ENCODE measurements around the gene SYT11.
"Not testable (repeated sequence)": the region's sequence is repeated elsewhere in the genome, so short reads cannot be mapped to it uniquely, and the experiment has no call there.

The SYT11 gene

DNA sequence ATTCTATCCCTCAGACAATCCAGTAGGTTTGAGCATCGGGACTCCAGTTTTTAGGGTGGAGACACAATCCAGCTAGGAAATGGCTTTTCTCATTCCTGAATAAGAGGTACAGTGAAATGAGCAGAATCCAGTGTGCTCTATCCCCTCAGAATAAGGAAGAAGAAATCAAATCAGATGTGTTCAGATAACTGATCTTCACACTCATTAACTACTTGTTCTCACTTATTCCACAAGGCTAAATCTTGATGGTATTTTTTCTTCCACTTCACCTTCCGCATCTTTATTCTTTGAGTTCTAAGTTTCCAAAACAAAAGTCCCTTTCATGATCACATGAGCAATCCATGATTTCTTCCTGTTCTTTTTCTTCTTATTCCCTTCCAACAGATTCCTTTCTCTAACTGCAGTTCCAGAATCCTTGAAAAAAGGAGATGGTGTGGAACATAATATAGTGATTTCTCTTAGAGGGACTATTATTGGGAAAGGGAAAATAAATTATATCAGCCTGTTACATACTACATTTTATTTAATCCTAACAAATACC, 1.7 kb downstream of the SYT11 start:
- no peak for DNase-seq (ENCODE audit: low read depth in 2 of 2)

DNA sequence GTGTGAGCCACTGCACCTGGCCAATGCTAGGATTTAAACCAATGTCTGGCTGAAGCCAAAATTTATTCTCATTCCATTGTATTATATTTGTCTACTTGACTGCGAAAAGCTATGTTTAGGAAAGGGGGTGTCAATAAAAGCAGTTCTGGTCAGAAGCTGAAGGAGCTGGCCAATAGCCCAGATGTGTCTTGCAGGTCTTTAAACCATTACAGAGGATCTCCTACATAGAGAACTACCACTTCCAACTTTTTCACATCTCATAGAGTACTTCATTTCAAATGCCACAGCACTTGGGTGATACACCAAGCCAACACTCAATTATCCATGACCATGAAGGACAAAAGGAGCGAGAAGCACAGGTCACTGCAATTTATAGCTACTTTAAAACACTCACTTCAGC, 2.5 kb downstream of the SYT11 start:
- DNase-seq (ENCODE audit: low read depth in 2 of 2): no peak

DNA sequence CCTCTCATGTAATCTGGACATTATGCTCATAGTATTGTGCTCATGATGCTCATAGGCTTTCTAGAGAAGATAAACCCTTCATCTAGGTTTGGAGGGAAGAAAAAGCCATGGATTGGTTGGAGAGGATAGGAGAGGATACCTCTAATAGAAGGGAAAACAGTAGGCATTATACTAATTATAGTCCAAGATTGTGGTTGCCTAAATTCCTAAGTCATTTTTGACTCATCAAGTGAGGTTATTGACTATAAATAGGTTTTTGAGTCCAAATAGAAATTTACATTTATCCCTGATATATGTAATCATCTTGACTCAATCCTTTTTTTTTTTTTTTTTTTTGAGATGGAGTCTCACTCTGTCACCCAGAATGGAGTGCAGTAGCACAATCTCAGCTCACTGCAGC, 5.0 kb downstream of the SYT11 start:
- DNase-seq (ENCODE audit: low read depth in 2 of 2): no peak

DNA sequence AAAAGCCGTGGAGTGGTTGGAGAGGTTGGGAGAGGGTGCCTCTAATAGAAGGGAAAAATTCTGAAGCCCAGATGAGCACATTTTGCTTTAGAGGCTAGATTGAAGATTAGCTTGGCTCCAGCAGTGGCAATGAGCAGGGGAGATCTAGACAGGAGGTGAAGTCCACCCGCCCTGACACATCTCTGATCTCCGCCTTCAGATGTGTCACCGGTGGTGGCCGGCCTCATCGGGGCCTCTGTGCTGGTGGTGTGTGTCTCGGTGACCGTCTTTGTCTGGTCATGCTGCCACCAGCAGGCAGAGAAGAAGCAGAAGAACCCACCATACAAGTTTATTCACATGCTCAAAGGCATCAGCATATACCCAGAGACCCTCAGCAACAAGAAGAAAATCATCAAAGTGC, 8.4 kb downstream of the SYT11 start:
- DNase-seq (ENCODE audit: low read depth in 2 of 2): no peak

DNA sequence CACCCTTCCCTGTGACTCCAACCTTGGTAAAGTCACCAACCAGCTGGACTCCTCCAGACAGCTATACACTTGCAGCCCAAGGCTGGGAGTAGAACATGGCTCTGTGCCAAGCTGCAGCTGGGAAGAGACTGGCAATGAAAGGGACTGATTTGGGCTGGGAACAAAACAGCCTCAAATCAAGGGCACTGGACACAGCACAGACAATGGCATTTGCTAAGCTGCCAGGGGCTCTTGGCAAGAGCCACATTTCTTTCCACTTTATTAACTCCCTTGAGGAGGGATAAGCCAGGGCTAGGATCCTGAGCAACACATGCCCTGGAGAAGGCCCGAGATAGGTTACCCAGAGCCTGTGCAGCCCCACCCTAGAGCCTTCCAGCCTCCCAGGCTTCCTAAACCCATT, 12.0 kb downstream of the SYT11 start:
- DNase-seq (ENCODE audit: low read depth in 2 of 2): no peak

DNA sequence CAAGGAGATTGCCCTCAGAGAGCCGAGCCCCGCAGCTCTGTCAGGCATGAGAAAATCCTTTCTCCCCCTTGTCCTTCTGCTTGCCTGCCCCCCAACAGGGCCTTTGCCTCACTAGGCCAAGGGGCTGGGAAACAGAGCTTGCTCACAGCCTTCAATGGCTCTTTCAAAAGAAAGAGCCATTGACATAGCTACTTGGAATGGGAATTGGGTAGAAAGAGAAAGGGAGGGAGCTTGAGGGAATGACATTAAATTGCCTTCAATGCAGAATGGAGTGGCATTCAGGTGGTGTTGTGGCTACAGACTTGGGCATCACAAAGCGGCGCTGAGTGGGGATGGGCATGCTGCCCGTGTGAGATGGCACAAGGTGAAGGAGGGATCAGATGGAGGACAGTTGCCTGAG, 13.2 kb downstream of the SYT11 start:
- no peak for DNase-seq (ENCODE audit: low read depth in 2 of 2)

DNA sequence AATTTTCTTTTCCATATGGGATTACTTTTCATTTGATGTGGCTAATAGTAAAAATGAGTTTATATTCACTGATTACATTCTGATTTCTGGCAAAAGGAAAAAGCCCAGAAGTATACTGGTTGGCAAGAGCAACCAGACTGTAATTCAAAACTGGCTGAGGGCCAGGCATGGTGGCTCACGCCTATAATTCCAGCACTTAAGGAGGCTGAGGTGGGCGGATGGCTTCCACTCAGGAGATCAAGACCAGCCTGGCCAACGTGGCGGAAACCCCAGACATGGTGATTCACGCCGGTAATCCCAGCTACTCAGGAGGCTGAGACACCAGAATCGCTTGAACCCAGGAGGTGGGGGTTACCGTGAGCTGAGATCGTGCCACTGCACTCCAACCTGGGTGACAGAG, 14.5 kb downstream of the SYT11 start:
- no peak for DNase-seq (ENCODE audit: low read depth in 2 of 2)

DNA sequence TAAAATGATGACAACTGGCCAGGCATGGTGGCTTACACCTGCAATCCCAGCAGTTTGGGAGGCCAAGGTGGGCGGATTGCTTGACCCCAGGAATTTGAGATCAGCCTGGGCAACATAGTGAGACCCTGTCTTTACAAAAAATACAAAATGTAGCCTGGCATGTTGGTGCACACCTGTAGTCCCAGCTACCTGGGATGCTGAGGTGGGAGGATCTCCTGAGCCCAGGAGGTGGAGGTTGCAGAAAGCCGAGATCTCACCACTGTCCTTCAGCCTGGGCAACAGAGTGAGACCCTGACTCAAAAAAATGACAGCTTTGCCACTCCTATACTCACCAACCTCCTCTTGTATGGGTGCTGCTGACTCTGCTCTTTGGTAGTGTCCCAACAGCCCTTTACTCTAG, 18.6 kb downstream of the SYT11 start:
- DNase-seq (ENCODE audit: low read depth in 2 of 2): no peak

DNA sequence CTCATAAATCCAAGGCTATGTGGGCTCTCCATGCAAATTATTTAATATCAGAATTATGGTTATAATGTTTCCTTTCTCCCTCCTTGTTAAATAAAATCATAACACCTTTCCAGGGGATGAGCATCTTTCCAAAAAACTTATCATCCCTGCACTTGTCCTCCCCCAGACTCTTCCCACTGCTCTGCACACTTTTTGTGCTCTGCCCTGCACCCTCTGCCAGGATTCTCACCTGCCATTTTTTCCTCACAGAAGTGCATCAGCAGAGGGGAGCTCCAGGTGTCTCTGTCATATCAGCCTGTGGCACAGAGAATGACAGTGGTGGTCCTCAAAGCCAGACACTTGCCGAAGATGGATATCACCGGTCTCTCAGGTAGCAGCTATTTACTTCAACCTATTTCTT, 20.9 kb downstream of the SYT11 start:
- no peak for DNase-seq (ENCODE audit: low read depth in 2 of 2)

DNA sequence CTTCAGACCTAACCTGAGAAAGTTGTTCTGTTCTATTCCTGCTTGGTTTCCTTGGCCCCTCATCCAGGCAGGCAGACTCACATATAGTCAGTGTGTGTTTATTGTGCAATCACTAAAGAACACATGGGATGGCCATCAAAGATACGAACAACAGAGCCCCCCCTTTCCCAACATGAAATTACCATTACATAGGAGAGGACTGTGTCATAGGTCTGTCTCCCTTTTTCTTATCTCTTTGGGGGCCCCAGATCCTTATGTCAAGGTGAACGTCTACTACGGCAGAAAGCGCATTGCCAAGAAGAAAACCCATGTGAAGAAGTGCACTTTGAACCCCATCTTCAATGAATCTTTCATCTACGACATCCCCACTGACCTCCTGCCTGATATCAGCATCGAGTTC, 21.6 kb downstream of the SYT11 start:
- no peak for DNase-seq (ENCODE audit: low read depth in 2 of 2)

DNA sequence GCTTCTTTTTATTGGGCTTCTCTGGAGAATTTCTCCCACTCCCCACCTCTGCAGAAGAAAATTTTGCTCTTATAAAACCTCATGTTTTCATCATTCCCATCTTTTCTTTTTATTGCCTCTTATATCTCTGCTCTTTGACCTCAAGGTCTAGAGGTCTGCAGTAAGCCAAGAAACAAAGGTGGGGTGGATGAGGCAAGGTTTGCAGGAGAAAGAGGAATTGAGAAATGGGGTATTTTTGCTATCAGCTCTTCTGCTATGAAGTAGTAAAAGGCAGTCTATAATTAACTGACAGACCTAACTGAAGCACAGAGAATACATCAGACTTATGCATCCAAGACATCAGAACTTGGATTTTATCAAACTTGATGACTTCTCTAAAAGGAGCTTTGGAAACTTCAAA, 22.9 kb downstream of the SYT11 start:
- DNase-seq (ENCODE audit: low read depth in 2 of 2): no peak

DNA sequence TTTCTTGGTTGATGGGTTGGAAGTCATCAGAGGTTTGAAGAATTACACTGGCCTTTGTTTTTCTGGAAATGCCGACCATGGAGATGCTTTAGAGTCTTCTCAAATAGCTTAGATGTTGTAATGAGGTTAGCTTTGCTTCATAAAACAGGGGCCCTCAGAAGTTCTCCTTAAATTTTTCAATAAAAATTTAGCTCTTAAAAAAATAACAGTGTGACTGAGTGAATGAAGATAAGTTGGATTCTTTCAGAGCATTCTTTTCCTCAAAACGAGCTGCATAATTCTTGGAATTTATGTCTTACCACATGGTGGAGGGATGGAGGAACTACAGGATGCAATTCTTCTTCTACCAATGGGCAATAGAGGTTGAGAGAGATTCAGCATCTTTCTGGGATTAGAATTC, 23.4 kb downstream of the SYT11 start:
- no peak for DNase-seq (ENCODE audit: low read depth in 2 of 2)

DNA sequence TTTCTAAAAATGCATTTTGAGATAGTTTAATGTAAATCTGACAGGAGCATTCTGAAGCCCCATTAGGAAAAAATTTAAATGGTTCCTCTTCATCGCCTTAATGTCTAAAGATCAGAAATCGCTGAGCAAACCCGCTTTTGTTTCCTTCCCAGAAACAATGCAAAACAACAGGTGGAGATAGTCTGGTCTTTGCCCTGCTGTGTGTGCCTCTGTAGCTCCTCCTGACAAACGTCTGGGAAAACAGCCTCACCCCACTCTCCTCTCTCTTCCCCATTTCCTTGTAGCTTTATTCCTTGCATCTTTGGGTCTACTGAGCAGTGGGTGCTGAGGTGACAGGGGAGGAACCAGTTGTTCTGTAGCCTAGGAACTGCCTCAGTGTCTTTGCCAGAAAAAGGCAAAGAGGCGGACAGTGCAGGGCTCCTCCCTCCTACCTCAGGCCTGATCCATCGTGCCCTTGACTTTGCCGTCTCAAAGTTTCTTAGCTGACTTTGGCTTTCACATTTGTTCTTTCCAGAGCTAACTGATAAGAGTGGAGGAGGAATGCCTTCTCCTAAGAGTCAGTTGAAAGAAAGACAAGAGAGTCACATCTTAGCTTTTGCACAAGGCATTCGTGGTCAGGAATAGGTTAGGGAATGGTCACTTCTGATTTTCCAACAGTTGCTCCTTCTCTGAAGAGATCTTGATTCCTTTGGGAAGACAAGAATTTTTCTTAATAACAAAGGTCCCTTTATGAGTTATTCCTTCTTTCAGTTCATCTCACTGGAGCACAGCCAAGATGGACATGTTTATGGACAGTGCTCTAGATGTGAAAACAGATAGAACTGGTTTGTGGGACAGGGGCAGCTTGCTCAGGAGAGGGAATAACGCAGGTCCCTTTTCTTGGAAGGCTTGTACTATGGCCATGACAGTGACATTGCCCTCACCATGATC, 24.9 kb downstream of the SYT11 start:
- DNase-seq (ENCODE audit: low read depth in 2 of 2): no peak

DNA sequence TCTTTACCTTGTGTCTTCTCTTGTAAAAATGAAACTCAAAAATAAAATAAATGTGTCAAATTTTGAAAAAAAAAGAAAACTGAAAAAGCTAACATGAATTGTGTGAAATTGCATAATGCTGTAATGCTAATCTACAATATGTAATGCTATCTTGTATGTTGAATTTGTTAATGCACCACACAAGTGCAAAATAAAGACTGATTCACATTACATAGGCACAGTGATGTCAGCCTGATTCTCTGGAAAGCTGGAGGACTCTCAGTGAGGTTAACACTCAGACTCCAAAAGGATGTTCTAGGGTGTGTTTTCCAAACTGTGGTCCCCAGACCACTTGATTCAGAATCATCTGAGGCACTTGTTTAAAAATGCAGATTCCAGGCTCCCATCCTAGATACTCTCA, 25.6 kb downstream of the SYT11 start:
- DNase-seq (ENCODE audit: low read depth in 2 of 2): no peak

DNA sequence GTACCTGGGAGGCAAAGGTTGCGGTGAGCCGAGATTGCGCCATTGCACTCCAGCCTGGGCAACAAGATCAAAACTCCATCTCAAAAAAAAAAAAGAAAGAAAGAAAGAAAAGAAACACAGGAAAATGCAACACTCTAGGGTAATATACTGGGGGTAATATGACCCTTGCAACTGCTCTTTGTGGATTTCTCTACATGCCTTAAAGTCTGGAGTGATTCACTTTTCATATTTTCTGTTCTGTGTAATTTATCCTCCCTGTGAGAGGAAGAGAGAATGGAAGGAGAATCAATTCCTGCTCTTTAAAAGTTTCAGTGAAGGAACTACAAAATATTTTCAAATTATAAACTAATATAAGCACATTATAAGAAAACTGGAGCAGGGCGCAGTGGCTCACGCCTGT, 29.1 kb downstream of the SYT11 start:
- DNase-seq (ENCODE audit: low read depth in 2 of 2): no peak

DNA sequence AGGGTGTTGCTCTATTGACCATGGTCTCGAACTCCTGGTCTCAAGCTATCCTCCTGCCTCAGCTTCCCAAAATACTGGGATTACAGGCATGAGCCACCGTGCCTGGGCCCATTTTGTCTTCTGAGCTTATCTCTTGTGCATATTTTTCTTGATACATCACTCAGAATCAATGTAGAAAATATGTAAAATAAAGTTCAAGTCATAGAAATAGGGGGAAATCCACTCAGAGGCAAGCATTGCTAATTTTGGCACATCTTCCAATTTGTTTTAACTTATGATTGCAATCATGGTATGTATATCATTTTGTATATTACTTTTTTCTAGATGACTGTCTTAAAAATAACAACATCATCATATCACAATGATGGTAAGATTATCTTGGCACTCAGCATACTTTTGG, 30.2 kb downstream of the SYT11 start:
- DNase-seq (ENCODE audit: low read depth in 2 of 2): no peak

DNA sequence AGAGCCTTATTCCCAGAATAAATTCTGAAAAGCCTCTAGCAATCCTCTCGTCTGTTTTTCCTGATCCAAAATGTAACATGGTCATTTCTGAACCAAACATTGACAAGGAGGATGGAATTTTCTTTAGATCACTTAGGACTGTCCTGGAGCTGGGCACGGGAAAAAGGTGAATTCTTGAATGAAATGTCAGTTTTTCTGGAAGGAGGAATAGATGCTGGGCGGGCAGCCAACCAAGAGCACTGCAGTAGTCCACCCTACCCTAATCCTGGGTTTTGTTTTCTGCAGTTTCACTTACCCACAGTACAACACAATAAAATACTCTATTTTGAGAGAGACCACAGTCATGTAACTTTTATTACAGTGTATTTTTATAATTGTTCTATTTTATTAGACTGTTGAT, 30.9 kb downstream of the SYT11 start:
- no peak for DNase-seq (ENCODE audit: low read depth in 2 of 2)

DNA sequence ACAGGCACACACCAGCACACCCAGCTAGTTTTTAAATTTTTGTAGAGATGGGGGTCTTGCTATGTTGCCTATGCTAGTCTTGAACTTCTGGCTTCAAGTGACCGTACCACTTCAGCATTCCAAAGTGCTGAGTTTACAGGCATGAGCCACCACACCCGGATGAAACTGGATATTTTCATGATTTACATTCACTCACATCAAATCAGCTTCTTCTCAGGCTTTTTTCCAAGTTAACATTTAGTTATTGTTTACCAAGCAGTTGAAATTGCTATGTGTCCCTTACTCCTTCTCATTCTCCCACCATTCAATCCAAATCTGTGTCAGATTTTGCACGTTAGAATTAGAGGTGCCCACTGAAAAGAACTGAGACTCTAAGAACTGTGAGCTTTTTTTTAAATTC, 33.4 kb downstream of the SYT11 start:
- peak in 1 of 2 experiments; percentile 37 for DNase-seq (ENCODE audit: low read depth in 2 of 2)

DNA sequence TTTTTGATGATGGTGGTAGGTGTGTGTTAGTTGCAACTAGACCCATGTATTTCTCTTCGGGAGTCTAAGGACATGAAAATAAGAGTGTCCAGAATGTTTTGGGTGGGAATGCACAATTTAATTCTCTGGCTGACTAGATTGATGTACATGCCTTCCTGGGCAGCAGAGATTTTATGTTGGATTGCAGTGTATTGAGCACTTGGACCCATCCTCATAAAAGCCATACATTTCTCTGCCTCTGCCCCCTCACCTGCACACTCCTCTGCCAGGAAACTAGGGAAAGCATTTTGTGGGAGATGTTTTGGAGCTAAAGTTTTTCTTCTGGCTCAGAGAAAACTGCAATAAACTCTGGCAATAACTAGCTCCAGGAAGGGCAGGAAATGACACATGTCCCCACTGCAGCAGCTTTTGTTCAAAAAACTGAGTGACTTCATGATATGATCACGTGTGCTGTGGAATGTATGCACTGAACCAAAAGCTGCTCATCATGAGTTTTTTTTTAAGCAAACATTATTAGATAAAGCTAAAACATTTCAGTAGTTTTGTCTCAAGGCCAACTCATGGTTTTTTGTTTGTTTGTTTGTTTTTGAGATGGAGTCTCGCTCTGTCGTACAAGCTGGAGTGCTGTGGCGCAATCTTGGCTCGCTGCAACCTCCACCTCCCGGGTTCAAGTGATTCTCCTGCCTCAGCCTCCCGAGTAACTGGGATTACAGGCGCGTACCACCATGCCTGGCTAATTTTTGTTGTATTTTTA, 34.2 kb downstream of the SYT11 start:
- DNase-seq (ENCODE audit: low read depth in 2 of 2): peak; percentile 48 to 53

DNA sequence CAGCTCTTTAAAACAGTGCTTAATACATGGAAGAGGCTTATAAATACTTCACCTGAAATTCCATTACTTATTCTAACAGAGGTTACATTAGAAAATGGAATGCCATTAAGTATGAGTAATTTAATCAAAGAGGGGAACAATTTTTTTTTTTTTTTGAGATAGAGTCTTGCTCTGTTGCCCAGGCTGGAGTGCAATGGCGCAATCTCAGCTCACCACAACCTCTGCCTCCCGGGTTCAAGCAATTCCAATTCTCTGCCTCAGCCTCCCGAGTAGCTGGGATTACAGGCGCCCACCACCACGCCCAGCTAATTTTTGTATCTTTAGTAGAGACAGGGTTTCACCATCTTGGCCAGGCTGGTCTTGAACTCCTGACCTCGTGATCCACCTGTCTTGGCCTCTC, 36.2 kb downstream of the SYT11 start:
- not testable (repeated sequence) for DNase-seq (ENCODE audit: low read depth in 2 of 2)

DNA sequence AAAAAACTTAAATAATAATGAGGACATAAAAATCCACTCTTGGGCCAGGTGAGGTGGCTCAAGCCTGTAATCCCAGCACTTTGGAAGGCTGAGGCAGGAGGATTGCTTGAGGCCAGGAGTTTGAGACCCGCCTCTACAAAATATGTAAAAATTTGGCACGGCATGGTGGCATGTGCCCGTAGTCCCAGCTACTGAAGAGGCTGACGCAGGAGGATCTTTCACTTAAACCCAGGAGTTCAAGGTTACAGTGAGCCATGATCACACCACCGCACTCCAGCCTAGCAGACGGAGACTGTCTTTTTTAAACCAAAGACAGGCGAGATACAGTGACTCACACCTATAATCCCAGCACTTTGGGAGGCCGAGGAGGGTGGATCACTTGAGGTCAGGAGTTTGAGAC, 37.1 kb downstream of the SYT11 start:
- not testable (repeated sequence) for DNase-seq (ENCODE audit: low read depth in 2 of 2)

DNA sequence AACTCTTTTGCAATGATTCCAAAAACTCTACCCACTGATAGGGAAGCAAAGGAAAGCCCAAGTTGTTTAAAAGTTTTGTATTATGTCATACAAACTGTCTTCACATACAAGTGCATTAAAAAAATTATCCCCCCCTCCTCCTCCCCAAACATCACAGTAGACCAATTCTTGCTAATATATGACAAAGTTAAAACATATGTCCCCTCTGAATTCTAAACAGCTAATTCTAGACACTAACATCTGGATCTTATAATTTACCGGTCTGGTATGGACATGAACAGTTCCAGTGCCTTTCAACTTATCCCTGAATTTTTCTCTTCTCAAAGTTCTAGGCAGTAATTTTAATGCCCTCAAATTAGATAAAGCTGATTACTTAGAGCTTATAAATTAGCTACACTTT, 38.4 kb downstream of the SYT11 start:
- peak in 1 of 2 experiments; percentile 22 for DNase-seq (ENCODE audit: low read depth in 2 of 2)

DNA sequence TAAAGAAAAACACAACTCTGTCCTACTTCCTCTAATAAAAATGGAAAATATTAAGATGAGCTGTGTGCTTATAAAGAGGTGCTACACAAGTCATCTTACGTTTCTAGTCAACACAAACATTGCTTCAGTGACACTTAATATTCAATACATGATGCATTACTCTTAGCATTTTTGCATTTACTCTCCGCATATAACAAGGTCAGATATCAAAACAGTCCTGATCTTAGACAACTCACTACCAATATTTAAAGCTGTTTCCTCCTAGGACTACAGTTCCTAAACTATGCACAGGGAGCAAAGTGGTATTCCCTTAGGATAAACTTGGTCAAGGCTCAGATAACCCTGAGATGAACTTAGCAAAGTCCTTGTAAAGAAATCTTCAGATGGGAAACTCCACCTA, 39.5 kb downstream of the SYT11 start:
- no peak for DNase-seq (ENCODE audit: low read depth in 2 of 2)
